Uterus (tissue), 4 donors: ENCODE results near the gene STX4. TPM values are rescaled to one million over a fixed set of nuclear protein-coding genes. Genes with fewer than 3 reads are reported as not detected.
A peak's percentile ranks its signal among the peaks of the same experiment; 100 is the strongest.
"Not testable (repeated sequence)": the region's sequence is repeated elsewhere in the genome, so short reads cannot be mapped to it uniquely, and the experiment has no call there.

Source experiments
- DNase-seq, 2 donors: peaks; one replicate each; pipeline ENCODE4 v3.0.0-alpha.2; 2019 to 2020
- H3K27ac ChIP-seq, 2 donors: fragments of 200-600 bp; sonication (generic); 1 replicate in 1 of 2; 2 replicates in 1 of 2; pipeline ENCODE4 v1.5.1; 2016 to 2018
- H3K27me3 ChIP-seq, 2 donors: fragments of 200-600 bp; sonication (generic); one replicate each; pipeline ENCODE4 v1.5.1; 2018 to 2019; ENCODE audit warnings: control low read depth in 1 of 2
- H3K36me3 ChIP-seq, 2 donors: fragments of 200-600 bp; sonication (generic); one replicate each; pipeline ENCODE4 v1.5.1; 2019; ENCODE audit warnings: control low read depth in 1 of 2
- H3K4me1 ChIP-seq, 2 donors: fragments of 200-600 bp; sonication (generic); one replicate each; pipeline ENCODE4 v1.5.1; 2018 to 2019; ENCODE audit warnings: control low read depth in 1 of 2
- H3K4me3 ChIP-seq, 2 donors: fragments of 200-600 bp; sonication (generic); 1 replicate in 1 of 2; 2 replicates in 1 of 2; pipeline ENCODE4 v1.5.1; 2018 to 2019; ENCODE audit warnings: mild to moderate bottlenecking in 1 of 2
- H3K9me3 ChIP-seq, 2 donors: fragments of 200-600 bp; sonication (generic); one replicate each; pipeline ENCODE4 v1.5.1; 2019; ENCODE audit warnings: control low read depth in 1 of 2
- POLR2A ChIP-seq, 2 donors: fragments of 450-650 bp; IDR thresholded peaks; one replicate each; pipeline ENCODE4 v1.6.1; 2016; ENCODE audit warnings: antibody characterized with exemption in 2 of 2, mild to moderate bottlenecking in 1 of 2, moderate library complexity in 1 of 2
- intact Hi-C: fragments of 100-400 bp; cut with DNase I; formaldehyde crosslinking; loops from one replicate; pipeline ENCODE4 v1.15.1; 2023; ENCODE audit warnings: low total_unique reads
- total RNA-seq, 4 donors: library from RNA; depleted of rRNA in 3 of 4; stranded (reverse); fragments of >200 nt in 3 of 4; gene quantifications; one replicate each; pipeline versions ENCODE4 v1.1.0 to v1.2.4, GENCODE V29; 2014 to 2023
- TF ChIP-seq, protein P1 (sequence below), 4 experiments: fragments of 200-600 bp in 2 of 4; fragments of 450-650 bp in 2 of 4; sonication (generic) in 2 of 4; IDR thresholded peaks; one replicate each; pipeline ENCODE4 v1.5.1; 2016 to 2019; ENCODE audit warnings: antibody characterized with exemption in 4 of 4, mild to moderate bottlenecking in 2 of 4, moderate library complexity in 1 of 4
- donor health status: DM: yes; HTN: yes; CAD: no.

The STX4 gene
- total RNA-seq, 4 donors from 2014 or later, result 26.2 to 114 (median 85.1) TPM

DNA sequence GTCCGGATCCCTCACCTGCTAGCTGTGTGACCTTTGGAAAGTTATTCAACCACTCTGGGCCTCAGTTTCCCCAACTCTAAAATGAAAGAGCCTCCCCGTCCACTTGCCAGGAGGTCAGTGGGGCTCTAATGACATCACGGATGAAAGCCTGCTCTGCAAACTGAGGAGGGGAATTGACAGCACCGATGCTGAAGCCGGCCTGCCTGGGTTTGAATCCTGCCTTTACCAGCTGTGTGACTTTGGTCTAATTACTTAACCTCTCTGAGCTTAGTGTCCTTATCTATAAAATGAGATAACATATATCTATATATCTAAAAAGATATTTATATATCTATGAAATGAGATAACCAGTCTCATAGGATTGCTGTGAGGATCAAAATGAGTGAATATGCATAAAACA lies 24.8 kb upstream of the STX4 start:
- TF ChIP-seq, protein P1, sequence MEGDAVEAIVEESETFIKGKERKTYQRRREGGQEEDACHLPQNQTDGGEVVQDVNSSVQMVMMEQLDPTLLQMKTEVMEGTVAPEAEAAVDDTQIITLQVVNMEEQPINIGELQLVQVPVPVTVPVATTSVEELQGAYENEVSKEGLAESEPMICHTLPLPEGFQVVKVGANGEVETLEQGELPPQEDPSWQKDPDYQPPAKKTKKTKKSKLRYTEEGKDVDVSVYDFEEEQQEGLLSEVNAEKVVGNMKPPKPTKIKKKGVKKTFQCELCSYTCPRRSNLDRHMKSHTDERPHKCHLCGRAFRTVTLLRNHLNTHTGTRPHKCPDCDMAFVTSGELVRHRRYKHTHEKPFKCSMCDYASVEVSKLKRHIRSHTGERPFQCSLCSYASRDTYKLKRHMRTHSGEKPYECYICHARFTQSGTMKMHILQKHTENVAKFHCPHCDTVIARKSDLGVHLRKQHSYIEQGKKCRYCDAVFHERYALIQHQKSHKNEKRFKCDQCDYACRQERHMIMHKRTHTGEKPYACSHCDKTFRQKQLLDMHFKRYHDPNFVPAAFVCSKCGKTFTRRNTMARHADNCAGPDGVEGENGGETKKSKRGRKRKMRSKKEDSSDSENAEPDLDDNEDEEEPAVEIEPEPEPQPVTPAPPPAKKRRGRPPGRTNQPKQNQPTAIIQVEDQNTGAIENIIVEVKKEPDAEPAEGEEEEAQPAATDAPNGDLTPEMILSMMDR (IDR thresholded peaks at IDR 0.05), result no peak
- no peak for TF ChIP-seq POLR2A (IDR thresholded peaks at IDR 0.05)
- DNase-seq, result no peak
- intact Hi-C loops, result no loop called here
- Histone ChIP-seq H3K9me3 (no peaks in the 10 kb centered on the region), H3K4me1 (no peaks in the 10 kb centered on the region), H3K27ac (no peak overlapping the region), H3K27me3 (peaks cover 0 to 6% of the 10 kb centered on the region in 2 donors), H3K36me3 (no peaks in the 10 kb centered on the region), H3K4me3 (no peak overlapping the region)

GRCh38 chr16:31009120-31009519 lies 24.2 kb upstream of the STX4 start:
- Histone ChIP-seq H3K9me3 (no peaks in the 10 kb centered on the region), H3K4me1 (no peaks in the 10 kb centered on the region), H3K27me3 (peaks cover 0 to 6% of the 10 kb centered on the region in 2 donors), H3K36me3 (no peaks in the 10 kb centered on the region), H3K27ac (no peak overlapping the region), H3K4me3 (no peak overlapping the region)
- no peak for DNase-seq
- no peak for TF ChIP-seq POLR2A (IDR thresholded peaks at IDR 0.05)
- TF ChIP-seq, protein P1 (IDR thresholded peaks at IDR 0.05), result no peak
- intact Hi-C loops, result no loop called here

GRCh38 chr16:31009894-31010584 lies 23.3 kb upstream of the STX4 start:
- no peaks in the 10 kb centered on the region for H3K4me1 ChIP-seq
- H3K27me3 ChIP-seq, result peaks cover 0 to 6% of the 10 kb centered on the region in 2 donors
- no peaks in the 10 kb centered on the region for H3K36me3 ChIP-seq
- H3K27ac ChIP-seq, result no peak overlapping the region
- H3K4me3 ChIP-seq, result no peak overlapping the region
- no peak for DNase-seq
- TF ChIP-seq POLR2A (IDR thresholded peaks at IDR 0.05), result no peak
- TF ChIP-seq, protein P1 (IDR thresholded peaks at IDR 0.05), result no peak
- intact Hi-C loops, result no loop called here
- H3K9me3 ChIP-seq, result no peaks in the 10 kb centered on the region

DNA sequence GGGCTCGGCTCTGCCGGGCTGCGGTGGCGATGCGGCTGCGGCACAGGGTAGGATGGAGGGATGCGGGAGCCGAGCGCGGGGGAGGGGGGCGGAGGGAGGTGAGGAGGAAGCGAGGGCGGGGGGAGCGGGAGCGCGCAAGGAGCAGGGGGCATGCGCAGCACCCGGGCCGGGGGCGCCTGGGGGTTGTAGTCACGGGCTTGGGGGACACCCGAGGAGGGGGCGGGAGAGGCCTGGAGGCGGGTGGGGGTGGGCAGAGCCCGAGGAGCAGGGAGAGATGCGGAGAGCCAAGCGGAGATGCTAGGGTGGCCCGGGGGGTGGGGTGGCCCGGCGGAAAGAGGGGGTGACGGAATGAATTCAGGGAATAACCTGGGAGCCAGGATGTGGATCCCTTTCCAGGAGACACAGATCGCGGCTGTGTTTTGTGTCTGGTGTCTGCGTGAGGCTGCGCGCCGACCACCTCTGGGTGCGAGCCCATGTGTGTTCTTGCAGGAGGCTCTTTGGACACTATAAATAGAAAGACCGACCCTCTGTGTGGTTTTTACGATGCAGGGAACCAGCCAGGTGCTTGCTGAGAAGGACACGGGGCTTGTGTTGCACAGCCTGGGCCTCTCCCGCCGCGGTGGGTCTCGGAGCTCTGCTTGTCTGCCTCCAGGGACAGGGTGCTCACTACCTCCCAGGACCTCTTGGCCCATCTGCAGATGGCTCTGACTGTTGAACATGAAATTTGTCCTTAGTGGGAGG lies 22.6 kb upstream of the STX4 start, which contains the start of gene STX1B:
Gene STX1B, minus strand, starts transcription at position 54 of the 741 bp plus-strand sequence. CDS start 242 bp downstream, outside the sequence.
- peak in 1 of 2 donors; percentile 43 for DNase-seq
- no peak for TF ChIP-seq POLR2A (IDR thresholded peaks at IDR 0.05)
- TF ChIP-seq, protein P1 (IDR thresholded peaks at IDR 0.05), result no peak
- H3K9me3 ChIP-seq, result no peaks in the 10 kb centered on the region
- intact Hi-C loops, result no loop called here
- H3K4me3 ChIP-seq, result no peak within 1 kb of the TSS
- H3K27me3 ChIP-seq, result peaks cover 0 to 6% of the 10 kb centered on the region in 2 donors
- no peaks in the 10 kb centered on the region for H3K4me1 ChIP-seq
- no peaks in the 10 kb centered on the region for H3K36me3 ChIP-seq
- H3K27ac ChIP-seq, result no peak within 1 kb of the TSS

DNA sequence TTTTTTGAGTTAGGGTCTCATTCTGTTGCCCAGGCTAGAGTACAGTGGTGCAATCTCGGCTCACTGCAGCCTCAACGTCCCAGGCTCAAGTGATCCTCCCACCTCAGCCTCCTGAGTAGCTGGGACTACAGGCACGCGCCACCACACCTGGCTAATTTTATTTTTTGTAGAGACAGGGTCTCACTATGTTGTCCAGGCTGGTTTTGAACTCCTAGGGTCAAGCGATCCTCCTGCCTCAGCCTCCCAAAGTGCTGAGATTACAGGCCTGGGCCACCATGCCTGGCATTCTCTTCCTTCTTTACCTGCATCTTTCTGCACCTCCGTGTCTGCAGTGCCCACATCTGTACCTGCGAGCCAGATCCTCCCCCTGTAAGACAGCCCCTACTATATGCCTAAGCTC lies 21.5 kb upstream of the STX4 start:
- H3K27me3 ChIP-seq, H3K4me3 ChIP-seq, H3K9me3 ChIP-seq, H3K27ac ChIP-seq, DNase-seq, intact Hi-C loops, H3K36me3 ChIP-seq, H3K4me1 ChIP-seq: not testable (repeated sequence)

GRCh38 chr16:31013292-31013691 lies 20.1 kb upstream of the STX4 start:
- intact Hi-C loops, H3K27ac ChIP-seq, H3K27me3 ChIP-seq, DNase-seq, H3K36me3 ChIP-seq, H3K4me3 ChIP-seq, H3K9me3 ChIP-seq, H3K4me1 ChIP-seq: not testable (repeated sequence)
